Hepatocyte (in vitro differentiated cells): ENCODE measurements around the gene AP3D1.

ENCODE experiments used
- EZH2 ChIP-seq: fragments of 200-600 bp; sonication (generic); IDR thresholded peaks from 2 replicates; pipeline ENCODE4 v1.6.1; 2016; ENCODE audit warnings: antibody characterized with exemption, mild to moderate bottlenecking, borderline replicate concordance
- TF ChIP-seq, protein P1 (sequence below): fragments of 200-600 bp; sonication (generic); IDR thresholded peaks from 2 replicates; pipeline ENCODE4 v1.5.1; 2016; ENCODE audit warnings: antibody characterized with exemption, mild to moderate bottlenecking; ENCODE audit not compliant: poor library complexity

DNA sequence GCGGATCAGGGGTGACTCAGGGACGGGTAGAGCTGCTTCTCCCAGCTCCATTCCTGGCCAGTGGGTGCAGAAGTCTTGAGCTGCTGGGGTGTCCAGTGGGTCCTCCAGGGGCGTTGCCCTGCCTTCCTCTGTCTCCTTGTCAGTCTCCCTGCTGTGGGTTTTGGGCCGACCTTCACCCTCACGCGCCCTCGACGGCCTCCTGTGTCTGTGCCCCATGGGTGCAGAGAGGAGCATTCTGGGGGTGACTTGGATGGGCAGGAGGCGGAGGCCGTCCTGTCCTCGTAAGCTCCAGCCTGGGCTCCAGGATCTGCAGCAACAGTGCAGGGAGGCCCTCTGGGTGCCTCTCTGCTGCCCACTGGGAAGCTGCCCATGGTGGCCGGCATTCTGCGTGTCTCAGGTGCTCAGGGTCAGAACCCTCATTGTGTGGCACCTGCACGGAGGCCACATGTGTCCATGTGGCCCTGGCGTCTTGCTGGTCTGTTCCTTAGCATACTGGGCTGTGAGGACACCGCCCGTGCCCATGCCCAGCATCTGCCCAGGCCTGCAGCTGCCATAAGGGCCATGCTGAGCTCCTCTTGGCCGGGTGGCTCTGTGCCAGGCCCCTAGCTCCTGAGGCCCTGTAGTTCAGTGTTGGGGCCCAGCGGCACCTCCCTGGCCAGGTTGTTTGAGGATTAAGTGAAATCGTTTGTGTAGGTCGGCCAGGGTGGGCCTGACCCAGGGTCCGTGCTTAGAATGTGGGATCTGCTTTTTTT is 29.7 kb upstream of the AP3D1 start:
- TF ChIP-seq, protein P1, sequence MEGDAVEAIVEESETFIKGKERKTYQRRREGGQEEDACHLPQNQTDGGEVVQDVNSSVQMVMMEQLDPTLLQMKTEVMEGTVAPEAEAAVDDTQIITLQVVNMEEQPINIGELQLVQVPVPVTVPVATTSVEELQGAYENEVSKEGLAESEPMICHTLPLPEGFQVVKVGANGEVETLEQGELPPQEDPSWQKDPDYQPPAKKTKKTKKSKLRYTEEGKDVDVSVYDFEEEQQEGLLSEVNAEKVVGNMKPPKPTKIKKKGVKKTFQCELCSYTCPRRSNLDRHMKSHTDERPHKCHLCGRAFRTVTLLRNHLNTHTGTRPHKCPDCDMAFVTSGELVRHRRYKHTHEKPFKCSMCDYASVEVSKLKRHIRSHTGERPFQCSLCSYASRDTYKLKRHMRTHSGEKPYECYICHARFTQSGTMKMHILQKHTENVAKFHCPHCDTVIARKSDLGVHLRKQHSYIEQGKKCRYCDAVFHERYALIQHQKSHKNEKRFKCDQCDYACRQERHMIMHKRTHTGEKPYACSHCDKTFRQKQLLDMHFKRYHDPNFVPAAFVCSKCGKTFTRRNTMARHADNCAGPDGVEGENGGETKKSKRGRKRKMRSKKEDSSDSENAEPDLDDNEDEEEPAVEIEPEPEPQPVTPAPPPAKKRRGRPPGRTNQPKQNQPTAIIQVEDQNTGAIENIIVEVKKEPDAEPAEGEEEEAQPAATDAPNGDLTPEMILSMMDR: no peak
- TF ChIP-seq EZH2: no peak
